Stimulated activated CD4-positive, alpha-beta T cell treated with anti-CD3 and anti-CD28 coated beads, TNF-alpha, amount 100 ng/mL, for 1 hour (primary cell): Measurements from ENCODE around the gene HELT.
A peak's percentile ranks its signal among the peaks of the same experiment; 100 is the strongest.
"Not testable (repeated sequence)": the region's sequence is repeated elsewhere in the genome, so short reads cannot be mapped to it uniquely, and the experiment has no call there.

Experiments used
- DNase-seq, 3 donors: peaks; one replicate each; pipeline ENCODE4 v3.0.0-alpha.2; 2020; ENCODE audit warnings: low read depth in 3 of 3, low spot score in 1 of 3

Gene HELT

DNA sequence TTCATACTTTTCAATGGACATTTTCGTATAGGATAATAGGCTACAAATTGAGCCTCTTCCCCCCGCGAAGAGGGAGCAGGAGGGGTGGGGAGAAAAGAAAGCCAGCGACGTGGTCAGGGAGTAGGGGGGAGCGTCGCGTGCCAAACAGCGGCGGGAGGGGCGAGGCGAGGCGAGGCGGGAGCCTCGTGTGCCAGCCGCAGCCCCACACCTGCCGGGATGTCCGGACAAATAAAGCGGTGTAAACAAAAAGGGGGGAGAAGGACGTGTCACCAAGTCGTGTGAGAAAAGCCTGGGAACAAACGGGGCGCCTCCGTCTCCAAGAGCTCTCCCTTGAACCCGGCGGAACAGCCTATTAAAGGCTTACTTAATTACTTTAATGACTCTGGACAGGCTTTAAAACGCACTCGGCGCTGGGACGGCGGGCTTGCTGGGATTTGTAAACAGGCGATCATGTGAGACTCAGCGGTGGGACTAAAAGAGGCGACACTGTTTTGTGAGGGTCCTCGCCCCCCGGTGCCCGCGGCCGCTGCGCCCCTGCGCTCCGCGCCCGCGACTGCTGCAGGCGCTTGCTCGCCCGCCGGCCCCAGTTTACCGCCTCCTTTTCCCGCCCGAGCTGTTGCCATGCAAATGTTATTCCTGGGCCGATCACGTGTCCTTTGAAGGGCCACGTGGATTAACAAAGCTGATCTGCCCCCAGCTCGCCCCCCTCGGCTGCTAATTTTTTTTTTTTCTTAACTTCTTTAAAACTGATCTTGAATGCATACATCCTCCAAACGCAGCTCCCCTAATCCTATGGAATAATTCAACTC, at the start of gene HELT:
HELT (plus strand) TSS at position 527 of the 809 bp plus-strand sequence. CDS start 439 bp downstream, outside the sequence.
- no peak for DNase-seq

- DNase-seq = no peak
These were observed 49.5 kb upstream of the HELT start for GRCh38 chr4:184968784-184969201.

GRCh38 chr4:184969610-184970009, 48.7 kb upstream of the HELT start:
- no peak for DNase-seq

DNA sequence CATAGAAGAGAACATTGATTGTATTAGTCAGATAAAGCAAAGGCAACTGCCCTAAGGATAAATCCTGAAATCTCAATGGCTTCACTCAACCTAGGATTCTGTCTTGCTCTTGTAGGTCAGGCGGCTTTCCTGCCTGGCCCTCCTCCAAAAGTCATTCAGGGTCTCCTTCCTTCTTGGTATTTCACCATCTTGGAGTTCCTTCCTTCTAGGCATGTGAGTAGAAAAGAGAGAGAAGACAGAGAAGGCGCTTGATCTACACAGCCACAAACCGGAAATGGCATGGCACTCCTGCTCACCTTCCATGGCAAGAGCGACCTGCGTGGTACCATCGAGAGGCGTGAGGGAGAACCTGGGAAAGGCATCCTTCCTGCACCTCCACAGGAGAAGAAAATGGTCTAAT, 45.3 kb upstream of the HELT start:
- no peak for DNase-seq

DNA sequence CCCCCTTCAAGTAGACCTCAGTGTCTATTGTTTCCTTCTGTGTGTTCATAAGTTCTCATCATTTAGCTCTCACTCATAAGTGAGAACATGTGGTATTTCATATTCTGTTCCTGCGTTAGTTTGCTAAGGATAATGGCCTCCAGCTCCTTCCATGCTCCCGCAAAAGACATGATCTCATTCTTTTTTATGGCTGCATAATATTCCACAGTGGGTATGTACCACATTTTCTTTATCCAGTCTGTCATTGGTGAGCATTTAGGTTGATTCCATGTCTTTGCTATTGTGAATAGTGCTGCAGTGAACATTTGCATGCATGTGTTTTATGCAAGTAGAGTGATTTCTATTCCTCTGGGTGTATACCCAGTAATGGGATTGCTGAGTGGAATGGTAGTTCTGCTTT, 41.9 kb upstream of the HELT start:
- DNase-seq = not testable (repeated sequence)

DNA sequence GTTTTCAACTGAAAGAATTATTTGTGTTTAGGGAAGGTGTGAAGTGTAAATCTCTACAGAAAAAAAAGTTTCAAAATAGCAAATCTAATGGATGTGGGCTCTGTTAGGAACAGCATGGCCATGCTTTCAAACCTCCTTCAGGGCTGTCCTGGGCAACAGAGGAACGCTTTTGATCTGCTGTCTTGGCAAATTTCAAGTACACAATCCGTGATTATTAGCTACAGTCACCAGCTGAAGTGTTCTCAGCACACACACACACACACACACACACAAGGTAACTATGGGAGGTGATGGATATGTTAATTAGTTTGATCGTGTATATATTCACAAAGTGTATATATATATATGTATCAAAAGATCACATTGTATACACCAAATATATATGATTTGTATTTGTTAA, 40.5 kb upstream of the HELT start:
- DNase-seq = no peak

GRCh38 chr4:184978211-184978610, 40.1 kb upstream of the HELT start:
- DNase-seq = no peak

GRCh38 chr4:184979461-184980124, 38.7 kb upstream of the HELT start:
- no peak for DNase-seq

- no peak for DNase-seq
These were observed 38.0 kb upstream of the HELT start for GRCh38 chr4:184980261-184980660.

DNA sequence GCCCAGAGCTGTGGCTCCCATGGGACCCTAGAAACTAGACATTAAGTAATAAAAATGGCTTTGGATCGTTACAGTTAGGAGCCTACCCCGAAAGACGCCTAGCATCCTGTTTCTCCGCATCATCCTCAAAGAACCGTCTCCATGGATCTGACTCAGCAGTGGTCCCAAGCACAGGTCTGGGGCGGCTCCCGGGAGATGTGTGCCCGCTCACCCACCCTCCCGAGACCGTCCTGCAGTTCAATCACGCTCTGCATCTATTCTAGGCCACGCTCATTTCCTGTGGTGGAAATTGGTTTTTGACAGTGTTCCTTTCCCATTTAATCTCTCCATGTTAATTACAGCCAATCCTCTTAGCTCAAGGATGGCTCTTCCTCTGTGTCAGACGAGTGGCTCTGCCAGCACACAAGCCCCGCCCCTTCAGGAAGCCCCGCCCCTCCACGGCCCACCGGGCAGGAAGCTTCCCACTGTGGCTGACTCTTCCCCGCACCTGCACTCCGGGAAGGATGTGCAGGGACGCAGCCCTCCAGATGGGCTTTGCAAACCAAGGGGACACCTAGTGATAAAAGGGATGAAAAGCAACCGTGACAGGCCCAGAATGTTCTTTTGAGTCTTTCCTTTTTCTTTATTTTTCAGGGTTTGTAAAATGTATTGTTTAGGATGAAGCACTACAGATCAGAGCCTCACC, 34.5 kb upstream of the HELT start:
- DNase-seq = peak in 2 of 3 donors; percentile 13 to 48

- no peak for DNase-seq
These were observed 30.7 kb upstream of the HELT start for GRCh38 chr4:184987493-184988031.

DNA sequence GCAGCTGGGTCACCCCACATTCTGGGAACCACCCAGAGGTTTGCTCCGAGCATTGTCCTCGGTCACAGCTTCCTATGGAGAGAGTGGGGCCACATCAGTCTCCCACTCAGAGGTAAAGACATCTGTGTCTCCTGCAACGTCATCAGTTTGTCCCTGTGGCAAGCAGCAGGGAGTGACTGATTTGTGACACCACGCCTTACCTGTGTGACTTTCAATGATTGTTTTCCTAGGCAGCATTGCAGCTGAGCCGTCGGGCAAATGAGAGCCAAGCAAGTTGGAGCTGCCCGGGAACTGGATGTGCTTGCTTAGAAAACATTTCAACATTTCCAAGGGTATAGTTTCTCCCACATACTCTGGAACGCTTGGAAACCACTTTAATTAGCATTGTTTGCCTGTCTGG, 29.7 kb upstream of the HELT start:
- DNase-seq = no peak

- DNase-seq = not testable (repeated sequence)
These were observed 29.0 kb upstream of the HELT start for GRCh38 chr4:184989283-184989682.

DNA sequence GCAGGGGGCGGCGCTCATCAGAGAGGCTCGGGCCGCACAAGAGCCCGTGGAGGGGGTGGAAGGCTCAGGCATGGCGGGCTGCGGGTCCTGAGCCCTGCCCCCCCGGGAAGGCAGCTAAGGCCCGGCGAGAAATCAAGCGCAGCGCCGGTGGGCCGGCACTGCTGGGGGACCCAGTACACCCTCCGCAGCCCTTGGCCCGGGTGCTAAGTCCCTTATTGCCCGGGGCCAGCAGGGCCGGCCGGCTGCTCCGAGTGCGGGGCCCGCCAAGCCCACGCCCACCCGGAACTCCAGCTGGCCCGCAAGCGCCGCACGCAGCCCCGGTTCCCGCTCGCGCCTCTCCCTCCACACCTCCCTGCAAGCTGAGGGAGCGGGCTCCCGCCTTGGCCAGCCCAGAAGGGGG, 28.2 kb upstream of the HELT start:
- DNase-seq = not testable (repeated sequence)

- no peak for DNase-seq
These were observed 26.4 kb upstream of the HELT start for GRCh38 chr4:184991860-184992259.

DNA sequence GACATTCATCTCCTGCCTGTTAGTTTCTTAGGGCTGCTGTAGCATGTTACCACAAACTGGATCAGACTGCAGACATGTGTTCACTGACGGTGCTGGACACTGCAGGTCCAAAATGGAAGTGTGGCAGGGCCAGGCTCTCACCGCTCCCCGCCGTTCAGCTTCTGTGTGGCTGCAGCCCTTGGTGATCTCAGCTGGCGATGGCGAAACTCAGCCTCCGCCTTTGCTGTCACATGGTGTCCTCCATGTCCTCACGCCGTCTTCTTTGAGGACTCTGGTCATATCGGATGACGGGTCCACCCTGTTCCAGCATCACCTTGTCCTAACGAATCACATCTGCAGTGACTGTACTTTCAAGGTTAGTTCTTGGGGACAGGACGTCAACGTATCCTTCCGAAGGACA, 25.9 kb upstream of the HELT start:
- DNase-seq = no peak

DNA sequence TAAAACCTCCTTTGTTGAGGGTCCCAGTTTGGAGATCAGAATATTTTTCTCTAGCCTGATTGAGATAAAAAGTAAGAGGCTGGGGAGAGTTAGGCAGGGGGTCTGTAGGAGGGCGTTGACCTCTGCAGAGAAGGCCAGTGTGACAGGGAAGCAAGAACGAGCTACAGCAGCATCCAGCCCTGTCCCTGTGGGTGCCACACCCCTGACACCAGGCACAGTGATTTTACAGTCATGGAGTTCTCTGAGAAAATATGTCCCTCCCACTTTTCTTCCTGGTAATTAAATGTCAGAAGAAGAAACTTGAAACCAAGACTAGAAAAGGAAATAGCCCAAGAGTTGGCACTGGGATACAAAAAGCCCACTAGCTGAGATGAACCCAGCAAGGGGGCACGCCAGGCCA, 25.0 kb upstream of the HELT start:
- no peak for DNase-seq

GRCh38 chr4:184994010-184994622, 24.2 kb upstream of the HELT start:
- no peak for DNase-seq

DNA sequence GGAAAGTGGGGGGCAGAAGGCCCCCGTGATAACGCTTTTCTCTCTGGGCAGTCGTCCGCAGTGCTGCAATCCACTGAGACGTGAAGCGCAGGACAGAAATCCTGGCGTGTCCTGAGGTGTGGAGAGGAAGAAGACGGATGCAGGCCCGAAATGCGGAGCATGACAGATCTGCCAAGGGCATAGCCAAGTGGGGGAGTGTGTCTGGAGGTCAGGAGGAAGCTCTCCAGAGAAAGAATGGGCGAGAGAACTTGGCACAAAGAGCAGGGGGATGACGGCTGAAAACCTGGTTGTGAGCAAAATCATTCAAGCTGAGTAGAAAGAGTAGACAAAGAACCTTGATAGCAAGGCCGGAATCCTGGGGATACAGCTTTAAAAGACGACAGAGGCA, 23.7 kb upstream of the HELT start:
- no peak for DNase-seq

GRCh38 chr4:184997656-184998055, 20.6 kb upstream of the HELT start:
- DNase-seq = not testable (repeated sequence)

DNA sequence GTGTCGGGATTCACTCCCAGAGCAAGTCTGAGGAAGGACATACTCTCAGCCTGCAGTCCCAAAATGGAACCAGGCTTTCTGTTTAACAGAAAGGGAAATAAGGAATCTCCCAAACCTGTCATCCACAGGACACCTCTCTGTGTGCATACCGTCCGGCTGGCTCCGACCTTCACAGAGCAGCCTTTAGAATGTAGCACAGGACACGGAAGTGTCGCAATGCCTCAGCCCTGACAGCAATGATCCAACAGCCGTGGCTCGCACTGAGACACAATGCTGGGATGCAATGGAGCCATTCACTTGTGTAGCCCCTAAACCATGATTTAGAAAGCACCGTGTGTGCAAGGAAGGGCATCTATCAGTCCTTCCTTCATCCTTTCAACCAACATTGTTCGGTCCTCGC, 15.5 kb upstream of the HELT start:
- DNase-seq = no peak
